Measurements from ENCODE around the gene FUT9.

The FUT9 gene

DNA sequence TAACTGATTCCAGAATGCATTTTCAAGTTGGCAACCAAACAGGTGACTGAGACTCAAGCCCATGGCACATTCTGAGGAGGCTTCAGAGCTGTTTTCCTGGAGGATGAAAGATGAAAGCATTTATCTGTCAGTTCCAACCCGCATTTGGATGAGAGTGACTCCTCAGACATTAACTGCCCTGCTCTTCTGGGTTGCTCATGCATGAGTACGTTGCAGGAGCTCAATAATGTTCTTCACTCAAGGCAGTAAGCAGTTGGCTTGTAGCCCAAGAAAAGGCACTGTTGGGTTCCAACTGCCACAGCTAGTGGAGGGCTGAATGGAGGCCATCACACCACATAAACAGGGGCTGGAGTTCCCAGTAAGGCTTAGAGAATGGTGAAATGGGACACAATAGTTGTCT lies 155.3 kb downstream of the FUT9 start:
- H3K27ac ChIP-seq: no peak overlapping the region
- H3K79me2 ChIP-seq: no peaks in the 10 kb centered on the region
- no peak overlapping the region for H2AFZ ChIP-seq
- no peaks in the 10 kb centered on the region for H3K27me3 ChIP-seq (ENCODE audit: control insufficient read depth, insufficient read depth, low read length)
- H3K9me3 ChIP-seq (ENCODE audit: control insufficient read depth, low read length): no peaks in the 10 kb centered on the region
- no peak overlapping the region for H3K4me2 ChIP-seq (ENCODE audit: low read length)
- H3K36me3 ChIP-seq (ENCODE audit: control insufficient read depth, insufficient read depth, low read length): no peaks in the 10 kb centered on the region
- H3K4me3 ChIP-seq (ENCODE audit: low read depth, low read length): no peak overlapping the region
- H3K9ac ChIP-seq: no peak overlapping the region
- TF ChIP-seq CTCF (IDR thresholded peaks at IDR 0.05): no peak
- no peaks in the 10 kb centered on the region for H3K4me1 ChIP-seq

DNA sequence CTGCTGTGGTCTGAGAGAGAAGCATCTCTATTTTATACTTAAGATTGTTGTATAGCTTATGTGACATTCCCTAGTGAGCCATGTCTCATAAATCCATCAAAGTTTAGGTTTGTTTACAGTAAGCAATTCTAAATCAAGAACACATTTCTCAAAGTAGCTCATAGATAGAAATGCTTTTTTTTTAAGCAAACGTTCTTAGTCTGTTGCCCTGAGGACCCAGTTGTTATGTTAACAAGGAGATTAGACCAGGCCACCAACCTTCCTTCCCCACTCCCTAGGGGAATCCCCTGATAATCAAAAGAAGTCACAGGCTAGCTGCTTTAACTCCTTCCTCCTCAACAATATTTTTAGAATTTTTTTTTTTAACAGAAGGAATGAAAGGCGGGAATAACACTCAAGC lies 169.0 kb downstream of the FUT9 start:
- Histone ChIP-seq H2AFZ (no peak overlapping the region), H3K9ac (no peak overlapping the region), H3K9me3 (ENCODE audit: control insufficient read depth, low read length) (no peaks in the 10 kb centered on the region), H3K27ac (no peak overlapping the region), H3K4me1 (no peaks in the 10 kb centered on the region), H3K27me3 (ENCODE audit: control insufficient read depth, insufficient read depth, low read length) (no peaks in the 10 kb centered on the region), H3K4me2 (ENCODE audit: low read length) (no peak overlapping the region), H3K36me3 (ENCODE audit: control insufficient read depth, insufficient read depth, low read length) (no peaks in the 10 kb centered on the region), H3K79me2 (no peaks in the 10 kb centered on the region), H3K4me3 (ENCODE audit: low read depth, low read length) (no peak overlapping the region)
- no peak for TF ChIP-seq CTCF (IDR thresholded peaks at IDR 0.05)

- H3K79me2 ChIP-seq: no peaks in the 10 kb centered on the region
- H3K9ac ChIP-seq: no peak overlapping the region
- H2AFZ ChIP-seq: no peak overlapping the region
- H3K4me2 ChIP-seq (ENCODE audit: low read length): no peak overlapping the region
- H3K27me3 ChIP-seq (ENCODE audit: control insufficient read depth, insufficient read depth, low read length): no peaks in the 10 kb centered on the region
- no peak for TF ChIP-seq CTCF (IDR thresholded peaks at IDR 0.05)
- no peak overlapping the region for H3K27ac ChIP-seq
- no peaks in the 10 kb centered on the region for H3K4me1 ChIP-seq
- no peaks in the 10 kb centered on the region for H3K9me3 ChIP-seq (ENCODE audit: control insufficient read depth, low read length)
- no peaks in the 10 kb centered on the region for H3K36me3 ChIP-seq (ENCODE audit: control insufficient read depth, insufficient read depth, low read length)
- no peak overlapping the region for H3K4me3 ChIP-seq (ENCODE audit: low read depth, low read length)
Observed at GRCh38 chr6:96186094-96186493, 170.3 kb downstream of the FUT9 start.

DNA sequence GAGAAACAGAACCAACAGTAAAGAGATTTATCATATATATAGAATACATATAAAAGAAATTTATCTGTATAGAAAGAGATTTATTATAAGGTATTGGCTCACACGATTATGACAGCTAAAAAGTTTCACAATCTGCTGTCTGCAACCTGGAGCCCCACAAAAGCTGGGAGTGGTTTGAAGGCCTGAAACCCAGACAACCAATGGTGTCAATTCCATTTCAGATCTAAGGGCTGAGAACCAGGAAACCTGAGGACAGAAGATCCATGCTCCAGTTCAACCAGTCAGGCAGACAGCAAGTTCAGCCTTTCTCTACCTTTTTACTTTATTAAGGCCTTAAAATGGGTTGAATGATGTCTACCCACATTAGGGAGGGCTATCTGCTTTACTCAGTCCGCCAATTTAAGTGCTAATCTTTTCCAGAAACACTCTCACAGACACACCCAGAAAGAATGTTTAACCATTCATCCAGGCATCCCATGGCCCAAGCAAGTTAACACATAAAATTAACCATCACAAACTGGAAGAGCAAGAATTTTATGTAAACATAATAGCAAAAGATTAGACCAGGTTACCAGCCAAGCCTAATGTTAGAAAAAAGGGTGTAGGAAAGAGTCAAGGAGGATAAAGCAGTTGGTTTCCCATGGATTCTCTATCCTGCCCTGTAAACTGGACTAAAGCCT lies 170.9 kb downstream of the FUT9 start:
- Histone ChIP-seq H3K36me3 (ENCODE audit: control insufficient read depth, insufficient read depth, low read length) (no peaks in the 10 kb centered on the region), H3K27ac (no peak overlapping the region), H3K4me3 (ENCODE audit: low read depth, low read length) (no peak overlapping the region), H3K79me2 (no peaks in the 10 kb centered on the region), H3K9ac (no peak overlapping the region), H3K27me3 (ENCODE audit: control insufficient read depth, insufficient read depth, low read length) (no peaks in the 10 kb centered on the region), H2AFZ (no peak overlapping the region), H3K9me3 (ENCODE audit: control insufficient read depth, low read length) (no peaks in the 10 kb centered on the region), H3K4me1 (no peaks in the 10 kb centered on the region), H3K4me2 (ENCODE audit: low read length) (no peak overlapping the region)
- no peak for TF ChIP-seq CTCF (IDR thresholded peaks at IDR 0.05)

- Histone ChIP-seq H3K4me3 (ENCODE audit: low read depth, low read length) (no peak overlapping the region), H2AFZ (no peak overlapping the region), H3K79me2 (no peaks in the 10 kb centered on the region), H3K4me2 (ENCODE audit: low read length) (no peak overlapping the region), H3K4me1 (no peaks in the 10 kb centered on the region), H3K9me3 (ENCODE audit: control insufficient read depth, low read length) (no peaks in the 10 kb centered on the region), H3K27me3 (ENCODE audit: control insufficient read depth, insufficient read depth, low read length) (no peaks in the 10 kb centered on the region), H3K36me3 (ENCODE audit: control insufficient read depth, insufficient read depth, low read length) (no peaks in the 10 kb centered on the region), H3K27ac (no peak overlapping the region), H3K9ac (no peak overlapping the region)
- TF ChIP-seq CTCF (IDR thresholded peaks at IDR 0.05): no peak
Observed at GRCh38 chr6:96194675-96195074, 178.9 kb downstream of the FUT9 start.
